Stimulated activated memory B cell treated with anti-CD40 and anti-IgM and Interleukin-4, amounts not matched to agents 10 μg/mL and 1 μg/mL and 100 μg/mL, for 72 hours (primary cell): Measurements from ENCODE around the gene EGFR.
"Not testable (repeated sequence)": the region's sequence is repeated elsewhere in the genome, so short reads cannot be mapped to it uniquely, and the experiment has no call there.

ENCODE experiments used
- ATAC-seq: fragments of 150-1000 bp; cut with Tn5 transposase; 2 replicates; pipeline ENCODE4 v1.10.0; 2021
- H3K27ac Mint-ChIP-seq: one replicate; pipeline ENCODE4 v1.8.0; 2022; ENCODE audit warnings: mild to moderate bottlenecking, mixed read lengths
- H3K27me3 Mint-ChIP-seq: one replicate; pipeline ENCODE4 v1.8.0; 2022; ENCODE audit warnings: mixed read lengths
- H3K36me3 Mint-ChIP-seq: one replicate; pipeline ENCODE4 v1.8.0; 2022; ENCODE audit warnings: mixed read lengths
- H3K4me1 Mint-ChIP-seq: one replicate; pipeline ENCODE4 v1.8.0; 2022; ENCODE audit warnings: mixed read lengths
- H3K4me3 Mint-ChIP-seq: one replicate; pipeline ENCODE4 v1.8.0; 2022; ENCODE audit warnings: mild to moderate bottlenecking, moderate library complexity, mixed read lengths
- H3K9me3 Mint-ChIP-seq: one replicate; pipeline ENCODE4 v1.8.0; 2022; ENCODE audit warnings: mixed read lengths

The EGFR gene

GRCh38 chr7:55150709-55151451 lies 132.1 kb downstream of the EGFR start:
- peaks cover 4% of the 10 kb centered on the region for H3K9me3 Mint-ChIP-seq
- no peak for ATAC-seq

GRCh38 chr7:55152516-55152915 lies 133.7 kb downstream of the EGFR start:
- Mint-ChIP-seq H3K4me1 (no peaks in the 10 kb centered on the region), H3K27me3 (peaks cover 73% of the 10 kb centered on the region), H3K36me3 (no peaks in the 10 kb centered on the region), H3K9me3 (peaks cover 4% of the 10 kb centered on the region), H3K4me3 (no peak overlapping the region), H3K27ac (no peak overlapping the region)
- ATAC-seq: no peak

More at GRCh38 chr7:55150709-55151451, 132.1 kb downstream of the EGFR start:
- Mint-ChIP-seq H3K27ac (no peak overlapping the region), H3K4me3 (no peak overlapping the region), H3K27me3 (peaks cover 74% of the 10 kb centered on the region), H3K4me1 (no peaks in the 10 kb centered on the region), H3K36me3 (no peaks in the 10 kb centered on the region)

DNA sequence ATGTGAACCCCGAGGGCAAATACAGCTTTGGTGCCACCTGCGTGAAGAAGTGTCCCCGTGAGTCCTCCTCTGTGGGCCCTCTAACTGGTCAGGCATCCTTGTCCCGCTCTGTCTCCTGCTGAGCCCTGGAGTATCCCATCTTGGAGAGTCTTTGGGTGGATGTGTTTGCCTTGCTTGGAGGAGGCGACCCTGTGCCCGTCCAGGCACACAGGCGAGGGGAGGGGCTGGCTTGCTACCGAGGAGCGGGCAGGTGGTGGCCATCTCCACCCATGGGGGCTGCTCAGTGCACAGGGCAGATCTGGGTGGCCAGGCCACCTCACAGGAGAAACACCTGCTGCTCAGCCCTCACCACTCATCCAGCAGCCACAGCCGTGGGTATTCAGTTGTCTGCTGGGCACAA lies 135.3 kb downstream of the EGFR start:
- H3K36me3 Mint-ChIP-seq: no peaks in the 10 kb centered on the region
- H3K4me3 Mint-ChIP-seq: no peak overlapping the region

DNA sequence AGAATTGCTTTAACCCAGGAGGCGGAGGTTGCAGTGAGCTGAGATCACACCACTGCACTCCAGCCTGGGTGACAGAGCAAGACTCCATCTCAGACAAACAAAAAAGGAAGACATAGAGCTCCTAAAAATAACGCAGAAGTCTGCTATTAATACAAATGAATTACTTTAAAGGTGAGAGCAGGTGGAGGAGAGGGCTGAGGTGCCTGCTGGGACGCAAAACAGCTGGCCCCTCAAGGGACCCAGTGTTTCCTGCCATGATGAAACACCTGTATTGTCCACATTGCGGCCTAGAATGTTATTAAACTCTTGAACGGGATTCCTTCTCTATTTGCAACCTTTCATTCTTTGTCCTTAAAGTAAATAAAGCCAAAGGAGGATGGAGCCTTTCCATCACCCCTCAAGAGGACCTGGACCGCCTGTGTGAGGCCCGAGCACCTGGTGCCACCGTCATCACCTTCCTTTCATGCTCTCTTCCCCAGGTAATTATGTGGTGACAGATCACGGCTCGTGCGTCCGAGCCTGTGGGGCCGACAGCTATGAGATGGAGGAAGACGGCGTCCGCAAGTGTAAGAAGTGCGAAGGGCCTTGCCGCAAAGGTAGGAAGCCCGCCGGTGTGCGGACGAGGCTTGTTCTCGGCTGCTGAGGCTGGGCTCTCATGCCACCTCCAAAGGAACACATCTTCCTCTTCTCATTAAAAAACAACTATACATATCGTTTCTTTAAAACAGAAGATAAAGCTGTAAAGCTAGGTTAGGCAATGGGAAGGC lies 136.7 kb downstream of the EGFR start:
- peaks cover 76% of the 10 kb centered on the region for H3K27me3 Mint-ChIP-seq
- no peak overlapping the region for H3K27ac Mint-ChIP-seq
- H3K9me3 Mint-ChIP-seq: no peaks in the 10 kb centered on the region
- no peaks in the 10 kb centered on the region for H3K4me1 Mint-ChIP-seq
- no peaks in the 10 kb centered on the region for H3K36me3 Mint-ChIP-seq
- ATAC-seq: no peak
- no peak overlapping the region for H3K4me3 Mint-ChIP-seq

More for the DNA sequence above, 135.3 kb downstream of the EGFR start:
- no peak for ATAC-seq
- peaks cover 70% of the 10 kb centered on the region for H3K27me3 Mint-ChIP-seq
- H3K9me3 Mint-ChIP-seq: no peaks in the 10 kb centered on the region
- H3K4me1 Mint-ChIP-seq: no peaks in the 10 kb centered on the region
- no peak overlapping the region for H3K27ac Mint-ChIP-seq

- H3K36me3 Mint-ChIP-seq: no peaks in the 10 kb centered on the region
- H3K4me3 Mint-ChIP-seq: no peak overlapping the region
Measured at GRCh38 chr7:55156919-55157763, 138.3 kb downstream of the EGFR start.

GRCh38 chr7:55157764-55158105 lies 138.9 kb downstream of the EGFR start:
- Mint-ChIP-seq H3K4me1 (no peaks in the 10 kb centered on the region), H3K27ac (no peak overlapping the region), H3K4me3 (no peak overlapping the region), H3K27me3 (peaks cover 54% of the 10 kb centered on the region), H3K9me3 (no peaks in the 10 kb centered on the region), H3K36me3 (no peaks in the 10 kb centered on the region)
- no peak for ATAC-seq

More at GRCh38 chr7:55156919-55157763, 138.3 kb downstream of the EGFR start:
- H3K9me3 Mint-ChIP-seq: no peaks in the 10 kb centered on the region
- peaks cover 60% of the 10 kb centered on the region for H3K27me3 Mint-ChIP-seq
- no peak overlapping the region for H3K27ac Mint-ChIP-seq
- ATAC-seq: no peak
- H3K4me1 Mint-ChIP-seq: no peaks in the 10 kb centered on the region

DNA sequence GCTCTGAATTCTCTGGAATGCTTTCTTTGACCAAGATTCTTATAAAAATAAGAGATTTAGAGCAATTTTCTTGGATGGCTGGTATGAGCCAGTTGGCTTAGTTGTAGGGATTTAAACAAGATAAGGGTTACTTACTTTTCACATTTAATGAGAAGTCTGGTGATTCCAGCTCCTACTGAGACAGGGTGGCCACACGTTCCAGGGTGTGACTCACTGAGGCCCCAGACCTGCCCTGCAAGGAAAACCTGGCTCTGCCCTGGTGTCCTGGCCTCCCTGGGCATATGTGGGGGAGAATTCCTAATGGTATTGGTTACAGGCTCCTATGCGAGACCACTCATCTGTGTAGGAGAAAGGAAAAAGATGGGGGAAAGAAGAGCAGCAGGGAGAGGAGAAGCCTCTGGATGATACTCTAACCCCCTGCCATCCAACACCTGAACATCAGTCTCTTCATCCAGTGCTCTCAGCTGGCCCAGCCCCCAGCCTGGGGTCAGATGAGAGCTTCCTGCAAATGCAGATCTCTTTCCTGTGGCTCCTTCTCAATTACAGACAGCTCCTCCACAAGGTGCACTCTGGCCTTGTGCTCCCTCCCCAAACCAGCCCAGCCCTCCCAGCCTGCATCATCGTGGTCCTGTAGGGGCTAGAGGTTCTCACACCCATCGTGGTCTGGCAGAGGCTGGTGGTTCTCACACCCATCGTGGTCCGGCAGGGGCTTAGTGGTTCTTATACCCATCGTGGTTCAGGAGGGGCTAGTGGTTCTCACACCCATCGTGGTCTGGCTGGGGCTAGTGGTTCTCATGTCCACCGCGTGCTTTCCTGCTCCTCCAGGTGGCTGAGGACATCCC lies 139.9 kb downstream of the EGFR start:
- no peaks in the 10 kb centered on the region for H3K9me3 Mint-ChIP-seq
- H3K27me3 Mint-ChIP-seq: peaks cover 43% of the 10 kb centered on the region
- no peak for ATAC-seq
- no peaks in the 10 kb centered on the region for H3K4me1 Mint-ChIP-seq
- H3K27ac Mint-ChIP-seq: no peak overlapping the region
- H3K4me3 Mint-ChIP-seq: no peak overlapping the region
- no peaks in the 10 kb centered on the region for H3K36me3 Mint-ChIP-seq

GRCh38 chr7:55160539-55160938 lies 141.7 kb downstream of the EGFR start:
- no peaks in the 10 kb centered on the region for H3K36me3 Mint-ChIP-seq
- H3K27me3 Mint-ChIP-seq: peaks cover 26% of the 10 kb centered on the region
- H3K4me1 Mint-ChIP-seq: no peaks in the 10 kb centered on the region
- H3K27ac Mint-ChIP-seq: no peak overlapping the region
- no peak for ATAC-seq
- H3K9me3 Mint-ChIP-seq: no peaks in the 10 kb centered on the region
- no peak overlapping the region for H3K4me3 Mint-ChIP-seq

DNA sequence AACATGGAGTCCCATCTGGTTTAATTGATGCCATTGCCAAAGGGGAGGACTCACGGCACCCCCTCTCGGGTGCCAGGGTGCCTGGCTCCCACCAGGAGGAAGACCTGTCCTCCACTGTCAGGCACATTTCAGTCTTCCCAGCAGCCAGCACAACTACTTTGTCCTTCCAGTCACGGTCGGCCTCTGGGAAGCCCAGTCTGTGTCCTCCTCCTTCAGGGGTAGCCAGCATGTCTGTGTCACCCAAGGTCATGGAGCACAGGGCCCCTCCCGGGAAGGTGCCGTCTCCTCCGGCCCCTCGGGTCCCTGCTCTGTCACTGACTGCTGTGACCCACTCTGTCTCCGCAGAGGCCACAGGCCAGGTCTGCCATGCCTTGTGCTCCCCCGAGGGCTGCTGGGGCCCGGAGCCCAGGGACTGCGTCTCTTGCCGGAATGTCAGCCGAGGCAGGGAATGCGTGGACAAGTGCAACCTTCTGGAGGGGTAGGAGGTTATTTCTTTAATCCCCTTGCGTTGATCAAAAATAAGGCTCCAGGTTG lies 142.4 kb downstream of the EGFR start:
- Mint-ChIP-seq H3K4me1 (no peaks in the 10 kb centered on the region), H3K9me3 (peaks cover under 1% of the 10 kb centered on the region), H3K36me3 (no peaks in the 10 kb centered on the region), H3K27ac (no peak overlapping the region), H3K4me3 (no peak overlapping the region), H3K27me3 (peaks cover 19% of the 10 kb centered on the region)
- peak; percentile 13 for ATAC-seq

DNA sequence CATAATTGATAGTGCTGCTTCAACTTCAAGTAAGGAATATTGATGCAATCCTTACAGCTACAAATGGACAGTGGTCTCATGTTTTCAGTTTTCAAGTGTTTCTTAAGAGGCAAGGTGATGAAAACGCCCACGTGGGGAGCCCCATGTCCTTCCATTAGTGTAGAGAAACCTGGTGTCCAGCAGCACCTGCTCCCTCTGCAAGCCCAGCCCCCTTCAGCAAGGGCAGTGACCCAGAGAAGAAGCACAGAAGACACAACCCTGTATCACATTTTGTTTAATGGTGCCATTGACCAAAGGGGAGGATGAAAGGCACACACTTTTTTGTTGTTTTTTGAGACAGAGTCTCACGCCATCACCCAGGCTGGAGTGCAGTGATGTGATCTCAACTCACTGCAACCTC lies 143.7 kb downstream of the EGFR start:
- Mint-ChIP-seq H3K4me1 (no peaks in the 10 kb centered on the region), H3K4me3 (no peak overlapping the region), H3K9me3 (peaks cover 12% of the 10 kb centered on the region), H3K27me3 (peaks cover 9% of the 10 kb centered on the region), H3K36me3 (no peaks in the 10 kb centered on the region), H3K27ac (no peak overlapping the region)
- no peak for ATAC-seq

DNA sequence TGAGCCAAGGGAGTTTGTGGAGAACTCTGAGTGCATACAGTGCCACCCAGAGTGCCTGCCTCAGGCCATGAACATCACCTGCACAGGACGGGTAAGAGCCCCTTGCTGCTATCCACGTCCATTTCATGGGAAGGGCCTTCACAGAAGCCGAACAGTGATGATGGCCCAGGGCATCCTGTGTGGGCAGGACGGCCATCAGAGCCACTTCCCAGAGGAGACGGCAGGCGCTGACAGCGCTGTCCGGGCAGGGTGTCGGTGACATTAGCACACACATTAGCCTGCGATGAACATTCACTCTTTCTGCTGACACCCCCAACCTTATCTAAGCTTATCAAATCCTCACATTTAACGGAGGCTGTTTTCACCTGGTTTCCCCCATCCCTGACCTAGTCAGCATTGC lies 144.9 kb downstream of the EGFR start:
- Mint-ChIP-seq H3K4me3 (no peak overlapping the region), H3K27me3 (peaks cover 9% of the 10 kb centered on the region), H3K36me3 (no peaks in the 10 kb centered on the region), H3K4me1 (no peaks in the 10 kb centered on the region), H3K9me3 (peaks cover 13% of the 10 kb centered on the region), H3K27ac (no peak overlapping the region)
- no peak for ATAC-seq

DNA sequence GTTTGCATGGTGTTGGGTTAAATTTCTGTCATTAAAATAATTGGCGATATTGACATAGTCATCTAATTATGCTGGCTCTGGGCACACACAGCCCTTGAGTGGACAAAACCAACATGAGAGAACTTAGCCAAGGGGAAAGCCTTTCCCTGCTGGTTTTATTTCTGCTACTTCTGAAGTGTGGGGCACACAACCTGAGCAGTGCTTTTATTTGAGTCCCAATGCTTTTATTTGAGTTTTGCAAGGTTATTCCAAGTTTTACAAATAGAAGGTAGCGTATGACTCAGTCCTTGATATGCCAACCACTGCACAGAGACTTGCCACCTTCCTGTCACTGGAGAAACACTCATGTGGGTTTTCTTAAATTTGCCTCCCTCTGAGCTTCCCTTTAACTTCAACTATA lies 145.7 kb downstream of the EGFR start:
- no peak for ATAC-seq

DNA sequence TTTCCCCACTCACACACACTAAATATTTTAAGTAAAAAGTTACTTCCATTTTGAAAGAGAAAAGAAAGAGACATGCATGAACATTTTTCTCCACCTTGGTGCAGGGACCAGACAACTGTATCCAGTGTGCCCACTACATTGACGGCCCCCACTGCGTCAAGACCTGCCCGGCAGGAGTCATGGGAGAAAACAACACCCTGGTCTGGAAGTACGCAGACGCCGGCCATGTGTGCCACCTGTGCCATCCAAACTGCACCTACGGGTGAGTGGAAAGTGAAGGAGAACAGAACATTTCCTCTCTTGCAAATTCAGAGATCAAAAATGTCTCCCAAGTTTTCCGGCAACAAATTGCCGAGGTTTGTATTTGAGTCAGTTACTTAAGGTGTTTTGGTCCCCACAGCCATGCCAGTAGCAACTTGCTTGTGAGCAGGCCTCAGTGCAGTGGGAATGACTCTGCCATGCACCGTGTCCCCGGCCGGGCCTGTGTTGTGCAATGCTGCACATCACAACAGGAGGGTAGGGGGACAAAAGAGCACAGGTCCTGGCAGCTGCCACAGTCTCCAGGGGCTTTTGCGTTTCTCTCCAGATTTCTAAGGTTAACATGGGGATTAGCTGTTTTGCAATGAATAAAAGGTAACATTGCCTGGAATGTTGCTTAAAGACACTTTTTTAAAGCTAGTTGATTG lies 146.5 kb downstream of the EGFR start:
- Mint-ChIP-seq H3K4me1 (no peaks in the 10 kb centered on the region), H3K4me3 (no peak overlapping the region), H3K27me3 (peaks cover 3% of the 10 kb centered on the region), H3K36me3 (no peaks in the 10 kb centered on the region), H3K9me3 (peaks cover 13% of the 10 kb centered on the region), H3K27ac (no peak overlapping the region)
- no peak for ATAC-seq

More for the DNA sequence above, 145.7 kb downstream of the EGFR start:
- peaks cover 1% of the 10 kb centered on the region for H3K27me3 Mint-ChIP-seq
- H3K4me3 Mint-ChIP-seq: no peak overlapping the region
- H3K9me3 Mint-ChIP-seq: peaks cover 13% of the 10 kb centered on the region
- H3K27ac Mint-ChIP-seq: no peak overlapping the region
- H3K4me1 Mint-ChIP-seq: no peaks in the 10 kb centered on the region
- no peaks in the 10 kb centered on the region for H3K36me3 Mint-ChIP-seq

DNA sequence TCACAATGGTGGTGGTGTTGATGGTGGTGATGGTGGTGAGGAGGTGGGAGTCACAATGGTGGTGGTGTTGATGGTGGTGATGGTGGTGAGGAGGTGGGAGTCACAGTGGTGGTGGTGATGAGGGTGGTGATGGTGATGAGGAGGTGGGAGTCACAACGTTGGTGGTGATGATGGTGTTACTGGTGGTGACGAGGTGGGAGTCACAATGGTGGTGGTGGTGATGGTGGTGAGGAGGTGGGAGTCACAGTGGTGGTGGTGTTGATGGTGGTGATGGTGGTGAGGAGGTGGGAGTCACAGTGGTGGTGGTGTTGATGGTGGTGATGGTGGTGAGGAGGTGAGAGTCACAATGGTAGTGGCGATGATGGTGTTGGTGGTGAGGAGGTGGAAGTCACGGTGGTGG lies 148.5 kb downstream of the EGFR start:
- H3K4me3 Mint-ChIP-seq, ATAC-seq, H3K27me3 Mint-ChIP-seq, H3K27ac Mint-ChIP-seq, H3K4me1 Mint-ChIP-seq, H3K36me3 Mint-ChIP-seq: not testable (repeated sequence)
- H3K9me3 Mint-ChIP-seq: peaks cover 13% of the 10 kb centered on the region
